HG03469 (cell line): ENCODE measurements around the gene DPY19L1.
A peak's percentile ranks its signal among the peaks of the same experiment; 100 is the strongest.
"Not testable (repeated sequence)": the region's sequence is repeated elsewhere in the genome, so short reads cannot be mapped to it uniquely, and the experiment has no call there.

ENCODE experiments used
- ATAC-seq: cut with Tn5 transposase; IDR thresholded peaks from one replicate; pipeline ENCODE4 v1.9.1; 2021; ENCODE audit warnings: mild to moderate bottlenecking, moderate library complexity, moderate number of reproducible peaks; ENCODE audit not compliant: unreplicated experiment

The DPY19L1 gene

DNA sequence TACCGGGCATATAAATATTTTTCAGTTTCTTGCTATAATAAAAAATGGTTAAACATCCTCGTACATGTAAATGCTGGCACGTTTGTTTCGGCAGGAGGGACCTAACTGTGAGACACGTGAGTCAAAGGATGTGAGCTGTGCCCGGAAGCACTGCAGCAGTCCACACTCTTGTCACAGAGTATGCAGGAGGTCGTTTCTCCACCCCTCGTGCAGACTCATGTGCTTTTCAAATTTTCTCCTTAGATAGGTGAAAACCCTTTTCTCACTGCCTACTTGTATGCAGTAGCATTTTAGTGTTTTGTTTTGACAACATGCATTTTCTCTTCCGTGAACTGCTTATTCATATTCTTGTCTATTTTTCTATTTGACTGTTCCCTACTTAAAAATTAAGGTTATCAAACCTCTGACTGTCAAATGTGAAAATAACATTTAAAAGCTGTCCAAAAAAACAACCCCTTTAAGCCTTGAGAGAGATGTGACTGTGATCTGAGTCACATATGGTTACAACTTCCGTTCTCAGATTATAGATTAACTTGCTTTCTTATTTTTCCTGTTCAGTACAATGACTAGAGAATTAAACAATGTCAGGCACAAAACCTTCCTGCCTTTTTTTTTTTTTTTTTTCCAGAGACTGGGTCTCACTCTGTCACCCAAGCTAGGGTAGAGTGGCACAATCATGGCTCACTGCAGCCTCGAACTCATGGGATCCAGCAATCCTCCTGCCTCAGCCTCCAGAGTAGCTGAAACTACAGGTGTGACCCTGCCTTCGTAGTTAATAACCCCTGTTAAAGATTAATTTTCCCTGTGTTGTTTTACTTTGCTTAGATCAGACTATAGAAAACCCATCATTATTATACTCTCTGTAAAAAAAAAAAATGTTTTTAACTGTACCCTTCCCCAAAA lies 45.1 kb downstream of the DPY19L1 start:
- ATAC-seq: peak; percentile 44

DNA sequence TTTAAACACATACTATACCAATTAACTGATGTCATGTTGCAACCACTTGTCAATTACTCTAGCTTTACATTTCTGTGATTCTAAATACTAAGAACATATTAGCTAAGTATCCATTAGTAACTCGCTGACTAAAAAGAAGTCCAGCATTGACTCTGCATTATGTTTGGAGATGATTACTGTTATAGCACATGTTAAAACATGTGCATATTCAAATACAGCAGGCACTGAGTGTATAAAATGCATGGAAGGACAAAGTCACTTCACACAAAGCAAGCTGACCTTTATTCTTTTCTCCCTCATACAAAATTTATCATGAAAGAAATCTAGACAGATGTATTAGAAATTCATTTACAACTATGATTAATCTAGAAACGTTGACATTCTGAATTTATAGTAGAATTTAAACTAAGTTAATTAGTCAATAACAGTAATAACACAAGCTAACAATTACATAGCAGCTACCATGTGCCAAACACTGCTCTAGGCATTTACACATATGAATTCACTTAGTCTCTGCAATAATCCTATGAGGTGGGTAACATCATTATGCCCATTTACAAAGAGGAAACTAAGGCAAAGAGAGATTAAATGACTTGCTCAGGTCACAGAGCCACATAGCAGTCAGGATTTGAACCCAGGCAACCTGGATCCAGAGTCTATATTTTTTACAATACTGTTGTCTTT lies 48.7 kb downstream of the DPY19L1 start:
- not testable (repeated sequence) for ATAC-seq

GRCh38 chr7:34985155-34985554 lies 52.1 kb downstream of the DPY19L1 start:
- ATAC-seq: not testable (repeated sequence)

GRCh38 chr7:34984140-34984539 lies 53.1 kb downstream of the DPY19L1 start:
- ATAC-seq: not testable (repeated sequence)

GRCh38 chr7:34982371-34983019 lies 54.8 kb downstream of the DPY19L1 start:
- ATAC-seq: no peak

GRCh38 chr7:34979124-34979523 lies 58.2 kb downstream of the DPY19L1 start:
- ATAC-seq: not testable (repeated sequence)

DNA sequence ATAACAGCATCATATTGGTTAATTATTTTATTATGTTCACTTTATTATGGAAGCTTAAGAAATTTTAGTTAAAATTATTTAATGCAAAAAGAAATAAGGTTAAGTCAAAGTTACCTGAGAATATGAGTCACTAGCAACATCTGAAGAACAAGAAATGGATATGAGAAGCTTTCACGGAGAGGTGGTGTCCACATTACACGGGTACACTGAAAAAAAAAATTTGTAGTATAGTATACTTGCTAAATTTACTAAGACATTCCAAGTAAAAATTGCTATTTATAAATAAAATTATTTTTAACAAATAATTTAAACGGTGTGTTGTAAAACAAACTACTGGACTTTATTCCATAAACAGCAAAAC lies 63.9 kb downstream of the DPY19L1 start:
- ATAC-seq: no peak

DNA sequence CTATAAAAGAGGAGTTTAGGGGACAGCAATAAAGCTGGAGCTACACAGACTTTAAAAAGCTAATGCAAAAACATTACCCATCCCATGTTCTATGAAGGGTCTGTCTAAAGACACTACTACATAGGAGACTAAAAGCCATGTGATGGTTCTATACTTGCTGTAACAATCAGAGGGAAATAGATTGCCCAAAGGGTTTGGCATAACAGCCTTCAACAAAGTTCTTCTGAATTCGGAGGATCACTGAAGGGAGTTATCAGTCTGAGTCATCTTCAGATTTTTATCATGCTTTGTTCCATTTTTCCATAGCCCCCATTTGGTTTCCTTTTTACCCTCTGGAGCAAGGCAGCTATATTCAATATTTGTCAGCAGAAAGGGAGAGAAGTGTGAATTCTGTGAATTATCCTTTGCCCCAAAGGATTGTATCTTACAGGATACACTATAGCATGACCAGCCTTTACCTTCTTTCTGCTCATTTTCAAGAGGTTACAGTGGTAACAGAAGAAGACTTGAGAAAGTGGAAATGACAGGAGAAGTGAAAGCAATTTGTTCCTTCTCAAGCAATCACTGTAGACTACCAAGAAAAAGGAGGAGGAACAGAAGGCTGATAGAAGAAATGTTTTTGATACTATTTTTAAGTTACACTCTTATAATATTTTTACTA lies 64.4 kb downstream of the DPY19L1 start:
- peak; percentile 71 for ATAC-seq

DNA sequence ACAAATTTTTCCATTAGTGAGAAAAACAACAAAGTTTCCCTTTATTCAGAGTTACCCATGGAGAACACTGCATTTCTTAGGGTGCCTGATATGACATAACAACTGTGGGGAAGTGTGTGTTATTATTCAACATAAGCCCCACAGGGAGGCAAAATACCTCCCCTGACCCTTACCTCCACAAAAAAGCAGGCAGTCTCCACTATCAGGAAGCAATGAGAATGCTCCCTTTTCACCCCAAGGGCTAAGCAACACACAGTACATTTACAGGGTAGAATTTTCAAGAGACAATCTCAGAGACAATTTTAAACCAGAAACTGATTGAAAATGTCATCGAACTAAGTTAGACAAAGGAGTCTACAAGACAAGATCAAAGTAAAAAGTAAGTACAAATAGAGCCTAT lies 69.5 kb downstream of the DPY19L1 start:
- not testable (repeated sequence) for ATAC-seq

GRCh38 chr7:34966504-34966903 lies 70.8 kb downstream of the DPY19L1 start:
- ATAC-seq: not testable (repeated sequence)

GRCh38 chr7:34958021-34958420 lies 79.3 kb downstream of the DPY19L1 start:
- no peak for ATAC-seq

- no peak for ATAC-seq
These were observed 84.5 kb downstream of the DPY19L1 start for GRCh38 chr7:34952822-34953221.

GRCh38 chr7:34949361-34949760 lies 87.9 kb downstream of the DPY19L1 start:
- no peak for ATAC-seq

GRCh38 chr7:34947427-34947826 lies 89.9 kb downstream of the DPY19L1 start:
- not testable (repeated sequence) for ATAC-seq

DNA sequence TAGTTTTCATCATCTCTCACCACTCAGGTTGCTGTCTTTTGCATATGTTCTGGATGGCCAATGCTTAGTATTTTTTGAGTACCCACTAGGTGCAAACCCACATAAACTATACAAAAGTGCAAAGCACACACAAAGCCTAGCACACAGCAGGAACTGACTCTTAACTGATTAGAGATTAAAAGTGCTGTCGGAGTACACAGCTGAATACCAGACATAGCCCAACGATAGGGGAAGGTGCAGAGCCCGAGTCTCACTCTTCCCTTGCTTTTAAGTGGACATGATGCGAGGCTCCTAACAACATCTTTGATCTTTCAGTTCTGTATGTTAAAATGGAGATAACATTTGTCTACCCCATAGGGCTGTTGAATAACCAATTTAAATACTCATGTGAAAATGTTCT lies 90.8 kb downstream of the DPY19L1 start:
- no peak for ATAC-seq

- ATAC-seq: not testable (repeated sequence)
These were observed 91.3 kb downstream of the DPY19L1 start for GRCh38 chr7:34945894-34946477.

DNA sequence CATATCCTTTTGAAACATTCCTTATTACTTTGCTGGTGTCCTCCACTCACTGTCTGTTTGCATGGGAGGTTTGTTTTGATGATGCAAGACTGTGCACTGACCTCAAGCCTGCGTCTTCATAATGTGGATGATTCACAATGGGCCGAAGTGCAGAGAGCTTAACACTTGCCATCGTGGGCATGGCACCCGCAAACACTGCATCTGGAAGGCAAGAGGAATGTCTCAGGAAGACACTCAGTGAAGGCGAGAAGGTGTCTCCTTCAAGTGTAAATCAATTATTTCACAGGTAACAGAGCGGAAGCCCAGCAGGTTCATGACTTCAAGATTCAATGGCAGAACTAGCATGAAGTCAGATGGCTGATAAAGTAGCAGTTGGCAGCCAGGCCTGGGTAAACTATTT lies 98.1 kb downstream of the DPY19L1 start:
- no peak for ATAC-seq

GRCh38 chr7:34935735-34936165 lies 101.5 kb downstream of the DPY19L1 start:
- ATAC-seq: not testable (repeated sequence)

- no peak for ATAC-seq
These were observed 105.5 kb downstream of the DPY19L1 start for GRCh38 chr7:34931739-34932138.

DNA sequence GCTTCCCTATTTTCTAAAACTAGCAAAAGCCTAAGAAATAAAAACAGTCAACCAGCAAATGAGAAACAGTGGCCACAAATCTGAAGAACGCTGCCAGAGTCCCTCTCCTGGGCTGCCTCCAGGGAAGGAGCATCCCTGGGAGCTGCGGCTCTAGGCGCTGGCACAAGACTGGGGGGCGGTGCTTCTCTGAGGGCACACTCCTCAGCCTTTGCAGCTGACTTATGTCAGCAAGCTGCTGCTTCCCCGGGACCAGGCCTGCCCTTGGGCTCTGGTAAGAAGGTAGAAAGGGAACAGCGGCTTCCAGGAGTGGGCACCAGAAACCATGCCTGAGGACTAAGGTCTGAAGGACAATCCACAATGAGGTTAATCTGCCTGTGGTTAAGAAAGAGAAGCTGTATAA lies 107.5 kb downstream of the DPY19L1 start:
- ATAC-seq: not testable (repeated sequence)

- no peak for ATAC-seq
These were observed 108.7 kb downstream of the DPY19L1 start for GRCh38 chr7:34928560-34928959.
